GM12873 (cell line): ENCODE data around the gene IFIT5.

Source experiments
- CTCF ChIP-seq: IDR thresholded peaks from 2 replicates; pipeline ENCODE4 v1.5.1; 2012; ENCODE audit warnings: low read depth, mild to moderate bottlenecking, moderate library complexity, low read length, control low read depth; ENCODE audit not compliant: insufficient read depth; ENCODE audit errors: missing control alignments

IFIT5 gene

GRCh38 chr10:89440226-89441009, 26.1 kb downstream of the IFIT5 start:
- TF ChIP-seq CTCF: no peak

- TF ChIP-seq CTCF: no peak
Observed at GRCh38 chr10:89442289-89442688, 27.9 kb downstream of the IFIT5 start.

DNA sequence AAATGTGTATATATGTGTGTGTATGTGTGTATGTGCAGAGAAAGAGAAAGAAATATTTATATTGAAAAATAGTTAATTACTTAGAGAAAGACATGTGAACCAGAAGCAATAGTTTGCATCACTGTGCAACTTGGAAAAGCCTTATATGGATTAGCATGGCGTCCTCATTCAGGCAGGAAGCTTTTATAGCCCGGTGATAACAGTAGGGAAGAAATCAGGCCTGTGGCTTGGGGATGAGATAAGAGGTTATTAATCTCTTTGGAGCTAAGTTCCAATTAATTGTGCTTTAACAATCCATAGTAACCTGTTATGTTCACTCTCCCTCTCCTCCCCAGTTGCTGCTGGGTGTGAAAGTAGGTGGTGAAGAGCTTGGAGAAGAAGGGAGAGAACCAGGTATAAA, 36.5 kb downstream of the IFIT5 start:
- TF ChIP-seq CTCF: no peak

DNA sequence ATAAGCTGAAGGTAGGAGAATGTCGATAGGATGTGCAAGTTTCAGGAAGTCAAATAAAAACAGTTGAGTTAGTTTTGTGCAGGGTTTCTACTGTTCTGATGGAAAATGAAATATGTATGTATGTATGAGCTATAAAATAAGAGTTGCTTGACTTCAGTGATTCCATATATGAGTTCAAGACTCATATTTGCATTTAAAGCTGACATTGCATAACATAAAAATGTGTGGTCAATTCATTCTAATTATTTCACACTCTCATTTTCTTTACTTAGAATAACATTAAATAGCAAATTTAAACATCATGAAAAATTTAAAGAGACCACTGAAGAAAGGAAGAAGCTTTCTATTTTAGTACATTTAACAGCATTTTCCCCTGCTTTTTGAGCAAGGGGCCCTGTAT, 37.8 kb downstream of the IFIT5 start:
- TF ChIP-seq CTCF: no peak

DNA sequence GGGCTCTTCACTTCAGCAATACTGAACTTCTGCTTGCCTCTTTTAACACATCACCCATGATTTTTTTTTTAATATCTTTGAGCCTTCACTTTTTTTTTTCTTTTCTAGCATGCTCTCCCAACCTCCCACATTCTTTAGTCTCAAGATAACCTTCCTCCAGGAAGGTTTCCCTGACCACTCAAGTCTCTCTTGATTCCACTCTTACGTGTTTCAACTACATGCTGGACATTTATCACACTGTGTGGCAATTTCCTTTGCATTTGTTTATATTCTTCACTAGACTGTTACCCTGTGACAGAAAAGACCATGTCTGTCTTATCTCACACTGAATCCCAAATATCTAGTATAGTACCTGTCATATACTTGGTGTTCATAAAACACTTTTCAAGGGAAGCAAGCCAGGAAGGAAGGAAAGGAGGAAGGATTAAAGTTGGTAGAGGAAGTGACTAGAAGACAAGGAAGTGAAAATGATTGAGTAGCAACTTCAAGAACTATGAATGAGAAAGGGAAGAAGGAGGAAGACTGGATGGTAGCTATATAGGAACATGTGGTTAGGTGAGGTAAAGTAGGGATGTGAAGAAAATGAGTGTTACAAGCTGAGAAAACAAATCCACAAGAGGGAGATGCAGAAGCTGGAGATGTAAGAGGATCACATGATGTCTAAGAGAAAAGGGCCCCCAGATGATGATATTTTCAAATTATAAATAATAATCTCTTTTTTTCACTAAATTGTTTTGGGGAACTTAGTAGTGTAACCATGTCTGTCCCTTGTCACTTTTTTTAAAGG, 40.4 kb downstream of the IFIT5 start:
- no peak for TF ChIP-seq CTCF

GRCh38 chr10:89458291-89458690, 43.9 kb downstream of the IFIT5 start:
- TF ChIP-seq CTCF: no peak

DNA sequence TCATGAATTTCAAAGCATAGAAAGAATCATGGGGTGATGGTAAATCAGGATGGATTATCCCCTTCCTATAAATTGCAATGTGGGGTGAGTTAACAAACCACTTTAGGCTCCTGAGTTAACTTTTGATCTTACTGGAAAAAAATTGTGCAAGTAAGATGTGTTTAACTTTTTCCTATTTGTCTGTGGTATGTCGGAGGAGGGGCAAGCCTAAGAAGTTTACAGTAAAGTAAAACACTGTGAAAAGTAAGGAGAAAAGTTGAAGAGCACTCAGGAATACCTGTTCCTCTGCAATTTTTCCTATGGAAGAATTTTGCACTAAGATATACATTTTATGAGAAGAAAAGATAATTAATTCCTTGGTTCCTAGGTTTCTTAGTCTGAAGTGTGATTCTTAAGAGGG, 44.4 kb downstream of the IFIT5 start:
- TF ChIP-seq CTCF: no peak
